Breast epithelium (tissue), 4 donors: ENCODE measurements around the gene TCF7L1. TPM values are rescaled to one million over a fixed set of nuclear protein-coding genes. Genes with fewer than 3 reads are reported as not detected.
A peak's percentile ranks its signal among the peaks of the same experiment; 100 is the strongest.

ENCODE experiments used
- DNase-seq, 2 donors: peaks; one replicate each; pipeline ENCODE4 v3.0.0-alpha.2; 2019; ENCODE audit warnings: low spot score in 2 of 2
- H3K27ac ChIP-seq, 2 donors: fragments of 200-600 bp; sonication (generic) in 1 of 2; one replicate each; pipeline ENCODE4 v1.5.1; 2016 to 2019; ENCODE audit warnings: mild to moderate bottlenecking in 1 of 2
- H3K27me3 ChIP-seq, 2 donors: fragments of 200-600 bp; sonication (generic) in 1 of 2; one replicate each; pipeline versions ENCODE4 v1.5.1 to v1.6.0; 2017 to 2019; ENCODE audit warnings: control low read depth in 1 of 2, mild to moderate bottlenecking in 1 of 2
- H3K36me3 ChIP-seq: fragments of 200-600 bp; one replicate; pipeline ENCODE4 v1.5.1; 2019
- H3K4me1 ChIP-seq, 2 donors: fragments of 200-600 bp; sonication (generic); one replicate each; pipeline ENCODE4 v1.5.1; 2016 to 2019; ENCODE audit warnings: control low read depth in 1 of 2
- H3K4me3 ChIP-seq, 3 donors: fragments of 200-600 bp; sonication (generic); 1 replicate in 2 of 3; 2 replicates in 1 of 3; pipeline ENCODE4 v1.5.1; 2016 to 2019; ENCODE audit warnings: mild to moderate bottlenecking in 3 of 3, moderate library complexity in 2 of 3
- H3K9me3 ChIP-seq, 2 donors: fragments of 200-600 bp; sonication (generic) in 1 of 2; one replicate each; pipeline ENCODE4 v1.5.1; 2016 to 2019; ENCODE audit warnings: control low read depth in 1 of 2
- POLR2A ChIP-seq: fragments of 450-650 bp; IDR thresholded peaks from one replicate; pipeline ENCODE4 v1.6.1; 2016; ENCODE audit warnings: antibody characterized with exemption, mild to moderate bottlenecking, moderate library complexity
- POLR2AphosphoS5 ChIP-seq, 3 donors: sonication (generic); formaldehyde crosslinking; IDR thresholded peaks; one replicate each; pipeline ENCODE4 v1.6.1; 2017; ENCODE audit warnings: antibody characterized with exemption in 3 of 3
- intact Hi-C: fragments of 100-400 bp; cut with DNase I; formaldehyde crosslinking; loops from one replicate; pipeline ENCODE4 v1.15.1; 2023; ENCODE audit warnings: low total_unique reads
- total RNA-seq, 3 donors: library from RNA; depleted of rRNA; stranded (reverse); fragments of >200 nt; gene quantifications; one replicate each; pipeline ENCODE4 v1.1.0, GENCODE V29; 2016
- TF ChIP-seq, protein P1 (sequence below), 3 donors: fragments of 450-650 bp; IDR thresholded peaks; one replicate each; pipeline ENCODE4 v1.5.1; 2016 to 2017; ENCODE audit warnings: antibody characterized with exemption in 3 of 3, mild to moderate bottlenecking in 3 of 3, moderate library complexity in 3 of 3

The TCF7L1 gene
- total RNA-seq, 3 donors from 2014 or later, result 3.4 to 6.9 (median 5.9) TPM

GRCh38 chr2:85247610-85248009 is 114.4 kb downstream of the TCF7L1 start:
- DNase-seq, result no peak
- TF ChIP-seq, protein P1, sequence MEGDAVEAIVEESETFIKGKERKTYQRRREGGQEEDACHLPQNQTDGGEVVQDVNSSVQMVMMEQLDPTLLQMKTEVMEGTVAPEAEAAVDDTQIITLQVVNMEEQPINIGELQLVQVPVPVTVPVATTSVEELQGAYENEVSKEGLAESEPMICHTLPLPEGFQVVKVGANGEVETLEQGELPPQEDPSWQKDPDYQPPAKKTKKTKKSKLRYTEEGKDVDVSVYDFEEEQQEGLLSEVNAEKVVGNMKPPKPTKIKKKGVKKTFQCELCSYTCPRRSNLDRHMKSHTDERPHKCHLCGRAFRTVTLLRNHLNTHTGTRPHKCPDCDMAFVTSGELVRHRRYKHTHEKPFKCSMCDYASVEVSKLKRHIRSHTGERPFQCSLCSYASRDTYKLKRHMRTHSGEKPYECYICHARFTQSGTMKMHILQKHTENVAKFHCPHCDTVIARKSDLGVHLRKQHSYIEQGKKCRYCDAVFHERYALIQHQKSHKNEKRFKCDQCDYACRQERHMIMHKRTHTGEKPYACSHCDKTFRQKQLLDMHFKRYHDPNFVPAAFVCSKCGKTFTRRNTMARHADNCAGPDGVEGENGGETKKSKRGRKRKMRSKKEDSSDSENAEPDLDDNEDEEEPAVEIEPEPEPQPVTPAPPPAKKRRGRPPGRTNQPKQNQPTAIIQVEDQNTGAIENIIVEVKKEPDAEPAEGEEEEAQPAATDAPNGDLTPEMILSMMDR (IDR thresholded peaks at IDR 0.05), result no peak
- TF ChIP-seq POLR2AphosphoS5 (IDR thresholded peaks at IDR 0.05), result no peak
- no peak for TF ChIP-seq POLR2A
- Histone ChIP-seq H3K27me3 (no peaks in the 10 kb centered on the region), H3K36me3 (no peaks in the 10 kb centered on the region), H3K9me3 (no peaks in the 10 kb centered on the region), H3K4me3 (no peak overlapping the region), H3K4me1 (peaks cover 10 to 22% of the 10 kb centered on the region in 2 donors), H3K27ac (peak overlapping the region in 1 of 2 donors; percentile 80)
- intact Hi-C loops, result no loop called here

DNA sequence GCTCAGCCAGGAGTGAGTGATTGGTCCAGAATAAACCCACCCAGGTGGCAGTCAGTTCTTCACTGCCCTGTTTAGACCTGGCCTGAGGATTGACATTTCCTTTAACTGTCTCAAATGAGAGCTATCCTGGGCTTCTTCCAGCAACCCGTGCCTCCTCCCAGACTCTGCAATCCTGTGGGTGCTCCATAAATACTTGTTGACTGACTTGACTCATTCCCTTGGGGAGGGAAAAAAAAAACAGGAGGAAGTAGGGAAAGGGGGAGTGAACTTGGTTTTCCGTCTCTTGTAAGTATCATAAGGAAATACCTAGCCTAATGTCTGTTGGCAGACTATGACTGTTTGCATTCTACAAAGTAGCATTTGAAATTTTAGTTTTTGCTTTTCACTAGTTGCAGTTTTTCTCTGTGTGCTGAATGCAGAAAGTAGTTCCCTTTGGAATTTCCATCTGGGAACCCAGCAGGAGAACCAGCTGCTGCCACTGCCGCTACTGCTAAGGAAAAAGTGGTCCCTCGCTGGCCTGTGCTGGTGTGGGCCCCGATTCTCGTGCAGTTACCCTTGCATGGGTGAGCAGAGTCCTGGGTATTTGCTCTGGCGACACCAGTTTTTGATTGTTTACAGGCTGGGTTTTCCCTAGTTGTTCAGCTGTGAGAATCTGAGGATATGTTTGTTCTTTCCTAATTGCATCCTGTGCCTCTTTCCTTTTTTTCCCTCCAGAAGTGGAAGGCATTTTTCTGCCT is 115.7 kb downstream of the TCF7L1 start:
- Histone ChIP-seq H3K27me3 (no peaks in the 10 kb centered on the region), H3K9me3 (no peaks in the 10 kb centered on the region), H3K4me1 (peaks cover 10 to 22% of the 10 kb centered on the region in 2 donors), H3K36me3 (no peaks in the 10 kb centered on the region), H3K4me3 (peak overlapping the region in 1 of 3 donors; percentile 34), H3K27ac (peak overlapping the region; percentile 80 to 91)
- peak in 1 of 2 donors; percentile 59 for DNase-seq
- TF ChIP-seq, protein P1 (IDR thresholded peaks at IDR 0.05), result no peak
- TF ChIP-seq POLR2A, result no peak
- peak in 1 of 3 donors; percentile 12 for TF ChIP-seq POLR2AphosphoS5 (IDR thresholded peaks at IDR 0.05)
- intact Hi-C loops, result no loop called here

DNA sequence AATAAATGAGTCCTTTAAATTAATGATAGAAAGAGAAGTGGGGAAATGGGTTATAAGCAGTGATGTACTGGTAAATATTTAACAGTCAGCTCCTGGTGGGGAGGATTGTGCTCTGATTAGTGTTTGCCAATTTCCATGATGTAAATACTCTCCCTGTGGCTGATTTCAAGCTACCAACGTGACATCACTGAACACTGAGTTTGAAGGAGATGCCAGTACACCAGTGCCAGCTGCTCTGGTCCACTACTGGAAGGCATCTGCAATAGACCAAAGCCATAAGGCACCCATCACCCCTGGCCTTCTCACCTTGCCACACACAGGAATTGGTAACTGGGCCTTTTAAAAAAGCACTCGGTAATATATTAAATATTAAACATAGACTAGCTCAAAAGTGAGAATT is 116.9 kb downstream of the TCF7L1 start:
- no peak for DNase-seq
- TF ChIP-seq, protein P1 (IDR thresholded peaks at IDR 0.05), result no peak
- no peak for TF ChIP-seq POLR2A
- TF ChIP-seq POLR2AphosphoS5 (IDR thresholded peaks at IDR 0.05), result no peak
- Histone ChIP-seq H3K36me3 (no peaks in the 10 kb centered on the region), H3K27ac (no peak overlapping the region), H3K9me3 (no peaks in the 10 kb centered on the region), H3K4me3 (no peak overlapping the region), H3K4me1 (peaks cover 16 to 26% of the 10 kb centered on the region in 2 donors), H3K27me3 (no peaks in the 10 kb centered on the region)
- intact Hi-C loops, result no loop called here

- Histone ChIP-seq H3K27ac (no peak overlapping the region), H3K4me3 (no peak overlapping the region), H3K9me3 (no peaks in the 10 kb centered on the region), H3K27me3 (no peaks in the 10 kb centered on the region), H3K4me1 (peaks cover 25 to 37% of the 10 kb centered on the region in 2 donors), H3K36me3 (no peaks in the 10 kb centered on the region)
- intact Hi-C loops, result no loop called here
- no peak for DNase-seq
- TF ChIP-seq, protein P1 (IDR thresholded peaks at IDR 0.05), result no peak
- TF ChIP-seq POLR2A (no peak), POLR2AphosphoS5 (IDR thresholded peaks at IDR 0.05) (no peak)
Observed at GRCh38 chr2:85251070-85251616, 118.0 kb downstream of the TCF7L1 start.

DNA sequence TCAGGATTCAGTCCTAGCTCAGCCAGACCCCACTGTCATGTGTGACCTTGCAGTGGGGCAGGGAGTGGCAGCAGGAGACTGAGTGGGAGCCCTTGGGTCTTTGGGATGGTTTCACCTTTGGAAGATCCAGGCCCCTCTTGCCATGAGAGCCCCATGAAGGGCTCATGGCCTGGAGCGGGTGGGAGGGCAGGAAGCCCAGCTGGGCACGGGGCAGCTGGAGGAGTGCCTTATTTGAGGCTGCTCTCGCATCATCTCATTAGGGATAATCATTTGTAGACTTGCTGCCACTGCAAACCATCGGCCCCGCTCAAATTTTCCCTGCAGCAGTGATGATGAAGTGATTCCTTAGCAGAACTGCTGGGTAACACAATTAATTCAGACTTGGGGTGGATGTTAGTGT is 120.7 kb downstream of the TCF7L1 start:
- peaks cover 39 to 44% of the 10 kb centered on the region in 2 donors for H3K4me1 ChIP-seq
- TF ChIP-seq POLR2A, result no peak
- TF ChIP-seq, protein P1 (IDR thresholded peaks at IDR 0.05), result no peak
- no peak for TF ChIP-seq POLR2AphosphoS5 (IDR thresholded peaks at IDR 0.05)
- intact Hi-C loops, result no loop called here

More for the DNA sequence above, 120.7 kb downstream of the TCF7L1 start:
- Histone ChIP-seq H3K9me3 (no peaks in the 10 kb centered on the region), H3K27me3 (no peaks in the 10 kb centered on the region), H3K4me3 (no peak overlapping the region), H3K27ac (peak overlapping the region; percentile 86 to 97), H3K36me3 (no peaks in the 10 kb centered on the region)
- no peak for DNase-seq
